ENCODE results near the gene MYL5. TPM values are rescaled to one million over a fixed set of nuclear protein-coding genes. Genes with fewer than 3 reads are reported as not detected.
A peak's percentile ranks its signal among the peaks of the same experiment; 100 is the strongest.

MYL5 gene
- total and polyA plus RNA-seq, 12 donors: 5.9 to 77.6 (median 21.5) TPM

DNA sequence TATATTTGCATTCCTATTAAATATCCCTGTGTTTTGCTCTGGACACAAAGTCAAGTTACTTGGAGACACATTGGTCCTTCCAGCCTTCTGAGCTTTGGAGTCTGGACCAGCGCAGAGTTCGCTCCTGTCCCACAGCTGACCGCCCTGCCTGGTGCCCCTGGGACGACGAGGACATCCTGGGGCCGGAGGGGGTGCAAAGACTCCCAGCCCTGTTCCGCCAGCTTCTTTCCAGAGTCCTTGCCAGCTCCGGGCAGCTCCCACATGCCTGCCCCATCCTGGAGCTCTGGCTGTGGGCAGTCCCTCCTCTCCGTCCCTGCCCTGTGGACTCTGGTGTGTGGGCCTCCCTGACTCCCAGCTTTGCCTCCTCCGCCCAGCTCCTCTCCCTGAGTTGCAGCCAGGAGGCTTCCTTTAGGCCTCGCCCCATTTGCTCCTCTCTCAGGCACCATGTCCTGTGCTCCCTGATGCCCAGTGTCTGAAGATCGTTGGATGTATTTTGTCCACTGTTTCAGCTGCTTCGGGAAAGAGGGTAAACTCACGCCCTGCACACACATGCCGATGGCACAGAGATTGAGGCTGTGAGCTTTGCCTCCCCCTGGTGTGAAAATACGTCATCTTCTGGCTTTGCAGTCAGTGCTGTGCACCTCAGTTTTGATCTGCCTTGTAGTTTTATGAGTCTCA lies 26.4 kb downstream of the MYL5 start:
- TF ChIP-seq, protein P1, sequence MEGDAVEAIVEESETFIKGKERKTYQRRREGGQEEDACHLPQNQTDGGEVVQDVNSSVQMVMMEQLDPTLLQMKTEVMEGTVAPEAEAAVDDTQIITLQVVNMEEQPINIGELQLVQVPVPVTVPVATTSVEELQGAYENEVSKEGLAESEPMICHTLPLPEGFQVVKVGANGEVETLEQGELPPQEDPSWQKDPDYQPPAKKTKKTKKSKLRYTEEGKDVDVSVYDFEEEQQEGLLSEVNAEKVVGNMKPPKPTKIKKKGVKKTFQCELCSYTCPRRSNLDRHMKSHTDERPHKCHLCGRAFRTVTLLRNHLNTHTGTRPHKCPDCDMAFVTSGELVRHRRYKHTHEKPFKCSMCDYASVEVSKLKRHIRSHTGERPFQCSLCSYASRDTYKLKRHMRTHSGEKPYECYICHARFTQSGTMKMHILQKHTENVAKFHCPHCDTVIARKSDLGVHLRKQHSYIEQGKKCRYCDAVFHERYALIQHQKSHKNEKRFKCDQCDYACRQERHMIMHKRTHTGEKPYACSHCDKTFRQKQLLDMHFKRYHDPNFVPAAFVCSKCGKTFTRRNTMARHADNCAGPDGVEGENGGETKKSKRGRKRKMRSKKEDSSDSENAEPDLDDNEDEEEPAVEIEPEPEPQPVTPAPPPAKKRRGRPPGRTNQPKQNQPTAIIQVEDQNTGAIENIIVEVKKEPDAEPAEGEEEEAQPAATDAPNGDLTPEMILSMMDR (IDR thresholded peaks at IDR 0.05): no peak
- no peak for TF ChIP-seq POLR2A (IDR thresholded peaks at IDR 0.05)
- 80 to 85% (median 84%) methylated on average over 13 to 16 of the region's 16 CpGs for WGBS, 4 donors

DNA sequence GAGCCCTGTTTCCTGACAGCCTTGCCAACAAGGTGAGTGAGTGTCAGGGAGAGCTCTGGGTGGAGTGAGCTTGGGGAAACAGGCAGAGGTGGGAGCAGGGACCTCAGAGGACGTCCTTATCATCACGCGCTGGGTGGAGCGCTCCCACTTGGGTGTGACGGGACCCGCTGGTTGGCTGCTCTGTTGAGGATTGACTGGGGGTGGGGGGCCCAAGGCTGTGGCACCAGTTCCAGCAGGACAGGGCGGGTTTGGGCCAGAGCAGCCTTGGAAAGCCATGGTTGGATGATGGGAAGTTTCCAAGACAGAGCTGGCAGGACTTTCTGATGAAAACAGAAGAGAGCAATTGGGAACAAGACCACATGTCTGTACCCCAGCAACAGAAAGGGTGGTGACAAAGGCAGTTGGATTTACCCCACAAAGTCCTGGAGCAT lies 28.3 kb downstream of the MYL5 start:
- no peak for DNase-seq
- Histone ChIP-seq H3K36me3 (replicated peaks in 1 of 2) (no peaks in the 10 kb centered on the region), H3K4me1 (replicated peaks in 1 of 2) (peaks cover 5% of the 10 kb centered on the region in 2 donors), H3K27ac (no peak overlapping the region), H3K9me3 (replicated peaks in 1 of 3) (no peaks in the 10 kb centered on the region), H3K4me3 (no peak overlapping the region), H3K27me3 (no peaks in the 10 kb centered on the region)
- TF ChIP-seq, protein P1 (IDR thresholded peaks at IDR 0.05): no peak
- no peak for TF ChIP-seq POLR2A (IDR thresholded peaks at IDR 0.05)
- intact Hi-C loops (cut with DNase I): no loop called here
- WGBS, 4 donors: 86 to 95% (median 89%) methylated on average over 1 to 7 of the region's 7 CpGs

More for the DNA sequence above, 26.4 kb downstream of the MYL5 start:
- Histone ChIP-seq H3K27ac (no peak overlapping the region), H3K9me3 (replicated peaks in 1 of 3) (no peaks in the 10 kb centered on the region), H3K4me1 (replicated peaks in 1 of 2) (no peaks in the 10 kb centered on the region), H3K4me3 (no peak overlapping the region), H3K36me3 (replicated peaks in 1 of 2) (no peaks in the 10 kb centered on the region), H3K27me3 (no peaks in the 10 kb centered on the region)
- no peak for DNase-seq
- intact Hi-C loops (cut with DNase I): no loop called here

DNA sequence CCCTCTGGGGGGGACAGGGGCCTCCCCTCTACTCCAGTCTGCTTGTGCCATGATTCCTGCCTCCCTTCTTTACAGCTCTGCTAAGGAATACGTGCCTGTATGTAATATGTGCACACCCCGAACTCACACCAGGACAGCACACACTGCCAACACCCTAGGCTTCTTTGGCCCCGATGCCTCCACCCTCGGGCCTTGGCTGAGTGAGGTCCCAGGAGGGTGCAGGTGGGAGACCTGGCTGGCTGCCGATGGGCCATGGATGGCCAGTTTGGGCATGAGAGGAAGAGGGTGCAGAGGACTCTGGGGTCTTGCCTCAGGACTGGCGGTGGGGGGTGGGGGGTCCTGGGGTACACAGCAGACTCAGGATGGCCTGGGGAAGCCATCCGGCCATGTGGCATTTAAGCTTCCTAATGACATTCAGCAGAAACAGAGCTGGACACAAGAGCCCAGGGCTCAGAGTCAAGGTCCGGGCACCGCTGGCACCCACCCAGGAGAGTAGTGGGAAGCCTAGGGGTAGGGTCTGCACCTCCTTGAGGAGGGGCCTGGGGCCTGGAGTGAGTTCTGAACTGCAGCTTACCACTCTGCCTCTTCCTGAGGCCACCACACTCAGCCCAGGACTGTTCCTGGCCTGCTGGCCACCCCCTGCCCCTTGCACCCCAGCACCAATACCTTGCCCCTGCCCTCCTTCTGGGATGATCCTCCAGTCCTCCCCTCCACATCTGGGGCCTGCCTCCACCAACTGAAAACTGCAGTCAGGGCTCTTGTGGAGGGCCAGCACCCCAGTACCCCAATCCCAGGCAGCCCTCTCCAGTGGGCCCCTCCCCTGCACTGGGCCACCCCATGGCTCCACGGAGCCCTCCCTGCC lies 29.2 kb downstream of the MYL5 start:
- no peak overlapping the region for H3K4me3 ChIP-seq
- H3K36me3 ChIP-seq (replicated peaks in 1 of 2): no peaks in the 10 kb centered on the region
- 80 to 89% (median 88%) methylated on average over 1 to 10 of the region's 10 CpGs for WGBS, 4 donors
- H3K9me3 ChIP-seq (replicated peaks in 1 of 3): no peaks in the 10 kb centered on the region
- DNase-seq: no peak
- H3K27ac ChIP-seq: no peak overlapping the region
- TF ChIP-seq, protein P1 (IDR thresholded peaks at IDR 0.05): no peak
- no peak for TF ChIP-seq POLR2A (IDR thresholded peaks at IDR 0.05)
- intact Hi-C loops (cut with DNase I): no loop called here
- H3K4me1 ChIP-seq (replicated peaks in 1 of 2): peaks cover 12 to 13% of the 10 kb centered on the region in 2 donors
- H3K27me3 ChIP-seq: no peaks in the 10 kb centered on the region

DNA sequence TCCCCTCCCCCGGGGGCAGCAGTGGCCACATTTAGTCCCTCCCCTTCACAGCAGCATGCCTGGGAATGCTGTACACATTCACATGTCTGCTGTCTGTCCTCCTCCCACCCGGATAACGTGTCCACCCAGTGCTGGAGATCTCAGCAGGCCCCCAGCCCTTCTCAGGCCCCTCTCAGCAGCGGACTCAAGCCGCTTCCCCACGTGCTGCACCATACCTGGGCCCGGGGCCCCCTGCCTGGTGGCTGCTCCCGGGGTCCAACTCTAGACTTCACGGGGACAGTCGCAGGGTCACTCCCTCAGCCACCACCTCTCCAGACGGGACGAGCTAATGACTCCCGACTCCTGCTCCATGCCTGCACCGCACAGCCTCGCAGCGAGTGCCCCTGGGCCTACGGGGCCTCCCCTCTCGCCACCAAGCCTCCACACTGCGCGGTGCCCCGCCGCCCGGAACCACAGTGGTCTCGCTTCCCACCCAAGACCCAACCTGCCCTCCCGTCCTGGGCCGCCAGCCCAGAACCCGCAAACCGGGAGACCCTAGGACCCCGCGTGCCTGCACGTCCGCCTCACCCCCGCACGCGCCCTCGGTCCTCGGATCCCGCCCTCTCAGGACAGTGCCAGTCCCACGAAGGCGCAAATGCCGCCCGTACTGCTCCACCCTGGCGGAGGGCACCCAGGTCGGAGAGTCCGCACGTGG lies 30.0 kb downstream of the MYL5 start:
- no peaks in the 10 kb centered on the region for H3K36me3 ChIP-seq (replicated peaks in 1 of 2)
- H3K27ac ChIP-seq: no peak overlapping the region
- no peaks in the 10 kb centered on the region for H3K27me3 ChIP-seq
- intact Hi-C loops (cut with DNase I): no loop called here
- 90 to 94% (median 91%) methylated on average over 19 to 46 of the region's 46 CpGs for WGBS, 4 donors
- H3K4me1 ChIP-seq (replicated peaks in 1 of 2): peaks cover 20% of the 10 kb centered on the region in 2 donors
- no peak for TF ChIP-seq POLR2A (IDR thresholded peaks at IDR 0.05)
- TF ChIP-seq, protein P1 (IDR thresholded peaks at IDR 0.05): no peak
- no peaks in the 10 kb centered on the region for H3K9me3 ChIP-seq (replicated peaks in 1 of 3)
- DNase-seq: peak in 3 of 7 donors; percentile 28 to 53 (median 47)
- H3K4me3 ChIP-seq: no peak overlapping the region
